H1 (cell line): Measurements from ENCODE around the gene GRAMD4. TPM values are rescaled to one million over a fixed set of nuclear protein-coding genes. Genes with fewer than 3 reads are reported as not detected.

ENCODE experiments used
- EZH2 ChIP-seq: fragments of 200-600 bp; sonication (generic); IDR thresholded peaks from 2 replicates; pipeline ENCODE4 v1.7.1; 2012; ENCODE audit warnings: low read depth, mild to moderate bottlenecking, moderate library complexity, low read length, inconsistent platforms; ENCODE audit not compliant: severe bottlenecking
- NRF1 ChIP-seq: IDR thresholded peaks from 2 replicates; pipeline ENCODE4 v1.6.1; 2011; ENCODE audit warnings: mild to moderate bottlenecking, low read depth, low read length, improper control_type of control experiment
- polyA plus RNA-seq, 7 experiments: library from polyadenylated mRNA; depleted of rRNA in 3 of 7; stranded (reverse) in 5 of 7; unstranded in 2 of 7; fragments of >200 nt in 5 of 7; fragments of 200-250 nt in 2 of 7; gene quantifications; 1 replicate in 5 of 7; 2 replicates in 1 of 7; 4 replicates in 1 of 7; pipeline versions ENCODE4 v1.2.1 to v1.2.3, GENCODE V29; 2011 to 2013; ENCODE audit warnings: missing spikeins in 2 of 7, mixed read lengths in 2 of 7
- total RNA-seq: library from RNA; stranded (reverse); fragmentation: NEBNext Ultra II Directional; extraction: Animal tissue kit (Norgen Biotek cat#: 25700); gene quantifications from 2 replicates; pipeline ENCODE4 v1.2.1, GENCODE V29; 2021

Gene GRAMD4
- total and polyA plus RNA-seq, 2 of the 8 experiments (the other 6 are each of a cell fraction or from before 2014, with no cell fraction given): 7.9 to 25.6 TPM

GRCh38 chr22:46674906-46675305 lies 54.7 kb downstream of the GRAMD4 start (continued):
- TF ChIP-seq EZH2 (no peak), NRF1 (no peak)
